MCF 10A (cell line): ENCODE data around the gene NIPBL. TPM values are rescaled to one million over a fixed set of nuclear protein-coding genes. Genes with fewer than 3 reads are reported as not detected.

Source experiments
- BruUV-seq: library from RNA; stranded (reverse); fragments of 400-500 nt; replicated peaks from 2 replicates; lab custom pipeline; 2021; lab: Mats Ljungman, UMichigan
- CTCF ChIA-PET: fragments of 300-600 bp; sonication (Branson Sonifier 250); formaldehyde crosslinking; extraction: SDS; loops from one replicate; lab custom pipeline; 2021; ENCODE audit warnings: antibody characterized with exemption, inconsistent platforms; lab: Yijun Ruan, JAX
- POLR2A ChIA-PET: fragments of 300-600, 350-650 bp; sonication (Branson Sonifier 250); formaldehyde crosslinking; extraction: SDS; loops from one replicate; lab custom pipeline; 2020; ENCODE audit warnings: antibody characterized with exemption, inconsistent platforms; lab: Yijun Ruan, JAX
- DNase-seq: peaks from one replicate; pipeline ENCODE4 v3.0.0-alpha.2; 2018; ENCODE audit not compliant: unreplicated experiment
- H3K27ac Mint-ChIP-seq: one replicate; pipeline ENCODE4 v1.8.0; 2022; ENCODE audit warnings: mild to moderate bottlenecking, low read depth, mixed read lengths; ENCODE audit not compliant: unreplicated experiment
- H3K27me3 Mint-ChIP-seq: one replicate; pipeline ENCODE4 v1.8.0; 2022; ENCODE audit warnings: mixed read lengths; ENCODE audit not compliant: insufficient read depth, unreplicated experiment
- H3K36me3 Mint-ChIP-seq: one replicate; pipeline ENCODE4 v1.8.0; 2022; ENCODE audit warnings: mild to moderate bottlenecking, moderate library complexity, mixed read lengths; ENCODE audit not compliant: insufficient read depth, unreplicated experiment
- H3K4me1 Mint-ChIP-seq: one replicate; pipeline ENCODE4 v1.8.0; 2022; ENCODE audit warnings: mixed read lengths; ENCODE audit not compliant: insufficient read depth, unreplicated experiment
- H3K4me3 Mint-ChIP-seq: one replicate; pipeline ENCODE4 v1.8.0; 2022; ENCODE audit warnings: mild to moderate bottlenecking, moderate library complexity, mixed read lengths; ENCODE audit not compliant: unreplicated experiment
- H3K9me3 Mint-ChIP-seq: one replicate; pipeline ENCODE4 v1.8.0; 2022; ENCODE audit warnings: mixed read lengths; ENCODE audit not compliant: unreplicated experiment
- CTCF ChIP-seq: fragments of 200-600 bp; IDR thresholded peaks from one replicate; pipeline ENCODE4 v1.8.0; 2022; ENCODE audit warnings: antibody characterized with exemption, mild to moderate bottlenecking; ENCODE audit not compliant: unreplicated experiment
- intact Hi-C: fragments of 100-400 bp; cut with micrococcal nuclease; formaldehyde crosslinking; loops from 2 replicates; pipeline ENCODE4 v1.14.1; 2022
- total RNA-seq: library from RNA; stranded (reverse); gene quantifications from 2 replicates; pipeline ENCODE4 v1.2.3, GENCODE V29; 2022

The NIPBL gene
- total RNA-seq, 1 experiment from 2014 or later = 46.2 TPM

DNA sequence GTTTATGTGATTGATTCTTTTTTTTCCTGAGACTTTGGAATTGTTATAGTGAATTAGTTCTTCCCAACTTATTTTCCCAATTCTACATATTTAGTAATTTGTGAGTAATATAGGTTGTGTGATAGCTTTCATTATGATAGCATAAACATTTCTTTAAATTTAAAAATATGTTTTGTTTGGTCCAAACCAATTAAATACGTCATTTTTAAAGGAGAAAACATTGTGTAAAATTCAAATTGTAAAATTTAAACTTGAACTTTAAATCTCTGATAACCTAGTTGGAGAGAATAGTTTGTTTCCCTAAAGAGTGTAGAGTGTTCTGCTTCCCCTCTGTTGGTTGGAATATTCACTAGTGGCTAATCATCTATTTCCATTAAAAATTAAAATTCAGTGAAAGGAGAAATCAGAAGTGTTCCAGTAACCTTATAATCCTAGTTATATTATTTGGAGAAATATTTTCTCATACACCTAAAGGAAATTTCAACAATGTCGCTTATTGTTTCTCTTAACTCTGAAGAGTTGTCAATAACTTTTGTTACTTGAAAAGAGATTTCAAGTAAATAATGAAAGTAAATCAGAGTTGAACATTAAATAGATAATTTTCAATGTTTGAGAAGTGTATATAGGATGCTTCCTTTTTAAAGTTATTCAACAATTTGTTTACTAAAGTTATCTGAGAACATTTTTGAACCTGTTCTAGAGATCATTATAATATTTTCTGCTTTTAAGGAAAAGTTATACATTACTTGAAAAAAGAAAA lies 2.9 kb downstream of the NIPBL start:
- no TSS peak for BruUV-seq
- peak overlapping the region; percentile 97 for H3K27ac Mint-ChIP-seq
- no peaks in the 10 kb centered on the region for H3K9me3 Mint-ChIP-seq
- CTCF ChIA-PET = no interaction called here
- intact Hi-C loops = loop anchor here (1.0 kb wide), 1 partner anchor 65 kb away; no protein-coding TSS in a partner anchor
- no peak for TF ChIP-seq CTCF
- no peaks in the 10 kb centered on the region for H3K36me3 Mint-ChIP-seq
- peak overlapping the region; percentile 93 for H3K4me3 Mint-ChIP-seq
- POLR2A ChIA-PET = interaction anchor here (0.6 to 6.2 kb wide), 10 partner anchors 6 to 492 kb away, joined by 3 to 79 read pairs (median 4); partner anchors contain the start of gene NUP155
- DNase-seq = no peak
- peaks cover 36% of the 10 kb centered on the region for H3K4me1 Mint-ChIP-seq
- H3K27me3 Mint-ChIP-seq = no peaks in the 10 kb centered on the region

- H3K36me3 Mint-ChIP-seq = peaks cover 5% of the 10 kb centered on the region
- H3K27me3 Mint-ChIP-seq = no peaks in the 10 kb centered on the region
- ChIA-PET CTCF (interaction anchor here (1.1 kb wide), 1 partner anchor 19 kb away, joined by 4 read pairs; no protein-coding TSS in a partner anchor), POLR2A (interaction anchor here (1.1 to 1.3 kb wide), 3 partner anchors 9 to 490 kb away, joined by 3 read pairs; partner anchors contain the start of gene NUP155)
- no peaks in the 10 kb centered on the region for H3K9me3 Mint-ChIP-seq
- no TSS peak for BruUV-seq
- H3K27ac Mint-ChIP-seq = peak overlapping the region; percentile 63
- DNase-seq = peak; percentile 11
- TF ChIP-seq CTCF = no peak
- peaks cover 28% of the 10 kb centered on the region for H3K4me1 Mint-ChIP-seq
- intact Hi-C loops = no loop called here
- peak overlapping the region; percentile 93 for H3K4me3 Mint-ChIP-seq
These were observed 4.2 kb downstream of the NIPBL start for GRCh38 chr5:36880761-36881160.

DNA sequence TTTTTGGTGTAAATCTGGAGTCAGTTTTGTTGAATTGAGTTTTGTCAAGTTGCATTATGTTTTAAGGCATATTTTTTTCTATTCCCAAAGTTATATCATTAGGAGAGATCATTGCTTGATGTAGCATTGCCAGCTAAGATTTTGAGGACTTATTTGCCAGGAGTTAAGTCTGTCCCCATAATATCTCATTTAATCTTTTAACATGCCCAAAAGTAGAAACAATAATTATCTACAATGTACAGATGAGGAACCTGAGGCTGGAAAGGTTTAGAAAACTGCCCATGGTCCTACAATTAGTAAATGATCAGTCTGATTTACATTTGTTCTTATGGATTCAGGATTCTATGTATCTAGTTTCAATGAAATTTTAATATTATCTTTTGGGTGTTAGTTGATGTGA lies 4.7 kb downstream of the NIPBL start:
- CTCF ChIA-PET = interaction anchor here (1.1 to 1.6 kb wide), 2 partner anchors 18 to 60 kb away, joined by 4 to 5 read pairs; no protein-coding TSS in a partner anchor
- Mint-ChIP-seq H3K27me3 (no peaks in the 10 kb centered on the region), H3K27ac (peak overlapping the region; percentile 63), H3K4me3 (peak overlapping the region; percentile 93), H3K9me3 (no peaks in the 10 kb centered on the region), H3K36me3 (peaks cover 5% of the 10 kb centered on the region), H3K4me1 (peaks cover 28% of the 10 kb centered on the region)
- no peak for DNase-seq
- POLR2A ChIA-PET = interaction anchor here (1.1 to 1.3 kb wide), 2 partner anchors 8 to 28 kb away, joined by 3 read pairs; no protein-coding TSS in a partner anchor
- intact Hi-C loops = no loop called here
- TF ChIP-seq CTCF = no peak
- BruUV-seq = no TSS peak

DNA sequence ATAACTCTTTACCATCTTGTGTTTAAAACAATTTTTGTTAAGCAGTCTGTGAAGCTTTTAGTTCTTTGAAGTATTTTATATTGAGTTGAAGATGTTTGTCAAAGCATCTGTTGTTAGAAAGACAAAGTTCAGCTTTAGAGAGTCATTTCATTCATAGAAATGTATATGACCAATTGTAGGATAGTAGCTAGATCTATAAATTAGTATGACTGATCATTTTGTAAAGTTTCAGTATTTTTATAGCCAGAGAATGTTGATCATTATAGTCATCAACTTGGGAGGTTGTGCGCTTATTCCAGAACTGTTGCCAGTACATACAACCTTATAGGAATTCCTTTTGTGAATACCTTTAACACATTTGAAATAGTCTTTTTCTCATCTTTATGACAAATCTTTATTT lies 5.2 kb downstream of the NIPBL start:
- Mint-ChIP-seq H3K4me3 (no peak overlapping the region), H3K4me1 (peaks cover 28% of the 10 kb centered on the region), H3K36me3 (peaks cover 5% of the 10 kb centered on the region), H3K27ac (peak overlapping the region; percentile 63), H3K27me3 (no peaks in the 10 kb centered on the region), H3K9me3 (no peaks in the 10 kb centered on the region)
- intact Hi-C loops = no loop called here
- ChIA-PET POLR2A (interaction anchor here (1.1 to 1.3 kb wide), 3 partner anchors 8 to 27 kb away, joined by 3 read pairs; no protein-coding TSS in a partner anchor), CTCF (interaction anchor here (1.6 kb wide), 1 partner anchor 60 kb away, joined by 5 read pairs; no protein-coding TSS in a partner anchor)
- no peak for TF ChIP-seq CTCF
- no peak for DNase-seq
- no TSS peak for BruUV-seq
